Aorta (tissue), 5 donors: ENCODE results near the gene PMM2. TPM values are rescaled to one million over a fixed set of nuclear protein-coding genes. Genes with fewer than 3 reads are reported as not detected.

Source experiments
- ATAC-seq: fragments of 200-7000 bp; cut with Tn5 transposase; one replicate; pipeline ENCODE4 v1.9.1; 2022; ENCODE audit warnings: moderate library complexity; ENCODE audit not compliant: low FRiP score
- DNase-seq, 2 donors: peaks; one replicate each; pipeline ENCODE4 v3.0.0-alpha.2; 2020
- H3K27ac ChIP-seq, 2 donors: one replicate each; pipeline ENCODE4 v1.5.1; 2013; ENCODE audit warnings: low read length in 2 of 2, mild to moderate bottlenecking in 2 of 2, moderate library complexity in 2 of 2, control low read depth in 1 of 2, inconsistent platforms in 1 of 2, low read depth in 1 of 2
- H3K27me3 ChIP-seq, 2 donors: one replicate each; pipeline ENCODE4 v1.6.1; 2013; ENCODE audit warnings: control low read depth in 1 of 2, low read length in 1 of 2, mild to moderate bottlenecking in 1 of 2, moderate library complexity in 1 of 2; ENCODE audit not compliant: insufficient read depth in 2 of 2, control insufficient read depth in 1 of 2
- H3K36me3 ChIP-seq, 2 donors: one replicate each; pipeline ENCODE4 v1.6.1; 2013; ENCODE audit warnings: control low read depth in 1 of 2, low read length in 1 of 2, mild to moderate bottlenecking in 1 of 2; ENCODE audit not compliant: insufficient read depth in 2 of 2, control insufficient read depth in 1 of 2
- H3K4me1 ChIP-seq, 2 donors: one replicate each; pipeline ENCODE4 v1.6.1; 2013; ENCODE audit warnings: low read length in 2 of 2, control low read depth in 1 of 2, mild to moderate bottlenecking in 1 of 2, moderate library complexity in 1 of 2; ENCODE audit not compliant: insufficient read depth in 2 of 2, control insufficient read depth in 1 of 2
- H3K4me3 ChIP-seq, 2 donors: one replicate each; pipeline ENCODE4 v1.5.1; 2013; ENCODE audit warnings: low read length in 2 of 2, control low read depth in 1 of 2, mild to moderate bottlenecking in 1 of 2
- H3K9me3 ChIP-seq: one replicate; pipeline ENCODE4 v1.6.1; 2013; ENCODE audit warnings: mild to moderate bottlenecking, low read length; ENCODE audit not compliant: control insufficient read depth
- whole genome bisulfite sequencing, 2 donors: extraction: QIAGEN DNeasy Blood & Tissue Kit; methylation state at CpG; one replicate each; pipeline ENCODE4 v1.1.7; 2013; 5-methylcytosine and 5-hydroxymethylcytosine counted together
- intact Hi-C, 2 donors: fragments of 100-400 bp; cut with DNase I; formaldehyde crosslinking; loops; one replicate each; pipeline versions ENCODE4 v1.14.2 to v1.15.0; 2022
- polyA plus RNA-seq, 2 donors: library from polyadenylated mRNA; stranded (reverse); fragments of 200-250 nt; gene quantifications; one replicate each; pipeline ENCODE4 v1.2.3, GENCODE V29; 2013
- total RNA-seq, 2 donors: library from RNA; stranded (reverse); fragmentation: NEBNext Ultra II Directional; extraction: Animal tissue kit (Norgen Biotek cat#: 25700); gene quantifications; one replicate each; pipeline ENCODE4 v1.2.1, GENCODE V29; 2021
- donor health status: healthy with polysubstance abuse.
- donor health status: Bipolar disorder and iron deficiency.
- donor health status: DM: no; HTN: no; CAD: no.
- donor health status: DM: no; HTN: no; CAD: no.
- donor health status: DM: yes; HTN: yes; CAD: no.

Gene PMM2
- total and polyA plus RNA-seq, 4 donors = 7.8 to 48.4 (median 31.7) TPM

DNA sequence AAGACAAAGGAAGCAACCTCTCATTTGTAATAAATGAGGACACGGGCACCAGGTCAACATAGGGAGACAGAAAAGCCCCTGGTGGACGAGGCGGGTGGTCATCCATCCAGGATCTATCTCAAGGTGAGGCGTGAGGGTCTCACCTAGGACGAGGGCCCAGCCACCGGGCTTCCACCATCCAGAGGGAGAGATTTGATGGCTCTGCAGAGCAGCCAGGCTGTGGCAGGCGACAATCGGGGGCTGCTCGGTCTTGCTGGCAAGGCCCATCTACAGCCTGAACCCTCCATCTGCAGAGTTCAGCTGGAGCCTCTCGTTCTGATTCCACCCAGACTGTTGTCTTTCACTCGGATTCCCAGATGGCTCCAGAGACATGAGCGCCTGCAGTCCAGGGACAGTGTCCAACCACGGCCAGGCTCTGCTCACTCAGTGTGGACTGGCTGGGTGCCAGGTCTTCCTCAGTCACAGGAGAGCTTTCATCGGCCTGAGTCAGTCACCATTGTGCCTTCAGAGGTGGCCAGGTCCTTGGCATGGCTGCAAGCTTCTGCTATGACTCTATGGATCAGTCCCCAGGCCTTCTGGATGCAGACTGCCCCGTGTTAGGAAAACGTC is 90.4 kb downstream of the PMM2 start:
- WGBS, 2 donors = 74 to 75% methylated on average over 16 of the region's 16 CpGs
- intact Hi-C loops = no loop called here
- H3K9me3 ChIP-seq = no peaks in the 10 kb centered on the region
- H3K4me1 ChIP-seq = no peaks in the 10 kb centered on the region
- H3K4me3 ChIP-seq = no peak overlapping the region
- no peak overlapping the region for H3K27ac ChIP-seq
- H3K36me3 ChIP-seq = peaks cover 0 to 3% of the 10 kb centered on the region in 2 donors
- no peaks in the 10 kb centered on the region for H3K27me3 ChIP-seq
- peak in 1 of 2 donors; percentile 87 for DNase-seq
- ATAC-seq = no peak

DNA sequence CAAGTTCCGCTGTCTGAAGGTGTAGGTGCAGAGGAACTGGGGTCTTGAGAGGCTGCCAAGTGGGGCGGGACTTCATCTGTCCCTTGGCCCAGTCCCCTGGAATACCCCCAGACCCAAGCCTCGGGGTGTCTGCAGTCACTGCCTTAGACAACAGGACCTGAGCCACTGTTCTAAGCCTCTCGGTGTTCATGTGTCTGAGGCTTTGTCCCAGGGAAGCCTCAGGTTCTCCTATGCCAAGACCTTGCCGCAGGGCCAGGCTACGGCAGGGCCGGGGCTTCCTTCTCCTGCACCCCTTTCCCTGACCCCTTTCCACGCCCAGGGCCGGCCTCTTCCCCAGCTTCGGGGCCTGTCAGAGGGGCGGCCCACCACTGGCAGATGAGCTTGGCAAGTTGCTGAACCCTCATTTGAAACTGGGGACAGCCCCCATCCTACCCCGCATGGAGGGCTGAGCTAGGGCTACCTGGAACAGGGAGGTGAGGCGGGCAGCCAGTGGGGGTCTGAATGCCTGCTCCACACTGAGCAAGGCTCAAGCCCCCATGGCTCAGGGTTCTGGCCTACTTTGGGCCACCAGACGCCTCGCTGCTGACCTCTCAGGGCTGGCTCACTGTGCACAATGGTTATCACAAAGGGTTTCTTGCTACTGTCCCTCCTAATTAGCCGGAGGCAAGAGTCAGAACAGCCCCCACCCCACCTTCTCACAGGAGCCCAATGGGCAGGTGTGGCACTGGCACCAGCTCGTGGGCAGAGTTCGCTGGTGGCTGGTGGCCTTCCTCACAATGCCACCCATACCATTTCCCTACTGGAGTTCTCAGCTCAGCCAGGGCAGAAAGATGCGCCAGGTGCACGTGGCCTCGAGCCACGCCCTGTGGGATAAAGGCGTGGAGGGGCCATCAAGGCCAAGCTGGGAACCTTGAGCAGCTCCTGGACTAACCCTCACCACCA is 91.6 kb downstream of the PMM2 start:
- H3K27ac ChIP-seq = no peak overlapping the region
- intact Hi-C loops = no loop called here
- WGBS, 2 donors = 86 to 87% methylated on average over 22 to 23 of the region's 23 CpGs
- no peaks in the 10 kb centered on the region for H3K27me3 ChIP-seq
- ATAC-seq (no peak), DNase-seq (peak in 1 of 2 donors; percentile 59)
- H3K4me3 ChIP-seq = no peak overlapping the region
- peaks cover 0 to 3% of the 10 kb centered on the region in 2 donors for H3K36me3 ChIP-seq
- H3K9me3 ChIP-seq = no peaks in the 10 kb centered on the region
- no peaks in the 10 kb centered on the region for H3K4me1 ChIP-seq

DNA sequence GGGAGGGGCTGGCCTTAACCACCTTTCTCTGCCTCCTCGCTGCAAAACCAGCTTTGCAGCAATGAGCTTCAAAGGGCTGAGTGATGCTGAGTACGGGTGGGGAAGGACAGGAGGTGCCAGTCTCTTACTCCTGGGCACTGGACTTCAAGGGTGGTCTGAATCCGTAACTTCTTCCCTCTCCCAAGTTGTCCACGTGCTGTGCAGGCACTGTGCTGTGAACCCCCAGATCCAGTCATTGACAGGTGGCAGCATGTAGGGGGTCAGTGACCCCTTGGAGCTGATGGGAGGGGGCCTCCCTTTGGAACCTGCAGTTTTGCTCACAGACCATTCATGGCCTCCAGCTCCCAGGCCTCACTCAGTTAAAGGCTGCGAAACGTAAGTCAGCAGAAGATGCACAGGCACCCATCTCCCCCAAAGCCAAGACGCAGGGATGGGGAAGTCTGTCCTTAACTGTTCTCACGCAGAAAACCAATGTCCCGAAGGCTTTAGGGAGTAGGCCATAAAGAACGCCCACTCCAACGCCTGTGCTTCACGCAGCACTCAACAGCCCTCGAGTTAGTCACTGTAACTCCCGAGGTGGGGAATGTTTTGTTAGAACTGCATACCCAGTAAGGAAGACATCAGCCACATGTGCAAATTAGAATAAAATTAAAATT is 92.4 kb downstream of the PMM2 start:
- DNase-seq (peak in 1 of 2 donors; percentile 37), ATAC-seq (no peak)
- H3K36me3 ChIP-seq = peaks cover 0 to 7% of the 10 kb centered on the region in 2 donors
- no peaks in the 10 kb centered on the region for H3K4me1 ChIP-seq
- WGBS, 2 donors = 78 to 79% methylated on average over 14 of the region's 14 CpGs
- intact Hi-C loops = no loop called here
- no peak overlapping the region for H3K4me3 ChIP-seq
- H3K27ac ChIP-seq = no peak overlapping the region
- no peaks in the 10 kb centered on the region for H3K9me3 ChIP-seq
- H3K27me3 ChIP-seq = no peaks in the 10 kb centered on the region

DNA sequence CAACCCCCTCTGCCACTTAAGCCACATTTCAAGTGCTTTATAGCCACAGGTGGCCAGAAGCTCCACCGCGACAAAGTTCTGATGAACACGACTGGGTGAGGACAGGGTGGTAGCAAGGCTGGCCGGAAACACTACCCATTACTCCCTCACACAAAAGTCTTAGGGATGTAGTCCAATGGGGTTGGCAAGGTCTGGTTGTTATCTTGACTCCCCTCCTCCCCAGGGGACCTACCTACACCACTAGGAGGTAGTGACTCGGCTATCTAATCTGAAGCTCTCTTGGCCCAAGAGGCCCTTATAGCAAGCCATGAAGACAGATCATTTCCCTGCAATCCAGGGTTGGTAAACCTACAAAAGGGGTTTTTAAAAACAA is 92.9 kb downstream of the PMM2 start:
- no peak for ATAC-seq
- peaks cover 0 to 9% of the 10 kb centered on the region in 2 donors for H3K36me3 ChIP-seq
- intact Hi-C loops = no loop called here

DNA sequence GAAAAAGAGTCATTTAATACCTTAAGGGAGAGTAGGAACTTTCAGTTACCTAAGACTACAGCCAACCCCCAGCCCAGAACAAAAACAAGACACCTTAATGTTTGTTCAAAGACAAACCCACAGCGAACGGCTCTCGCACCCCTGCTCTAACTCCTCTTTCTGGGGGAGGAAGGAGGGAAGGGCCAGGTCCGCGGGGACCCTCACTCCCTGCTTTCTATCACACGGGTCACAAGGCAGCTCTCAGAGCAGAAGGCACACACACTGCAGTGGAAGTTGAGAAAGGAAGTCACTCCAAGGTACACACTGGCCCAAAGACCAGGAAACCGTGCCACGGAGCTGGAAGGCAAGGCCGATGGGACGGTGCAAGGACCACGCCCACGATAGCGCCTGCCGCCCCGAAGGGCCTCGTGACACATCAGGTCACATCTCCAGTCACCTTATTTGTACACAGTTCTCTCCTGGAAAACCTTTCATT is 94.5 kb downstream of the PMM2 start:
- 64 to 73% methylated on average over 16 of the region's 16 CpGs for WGBS, 2 donors
- Histone ChIP-seq H3K27ac (no peak overlapping the region), H3K27me3 (no peaks in the 10 kb centered on the region), H3K36me3 (peaks cover 0 to 12% of the 10 kb centered on the region in 2 donors), H3K4me3 (no peak overlapping the region), H3K9me3 (no peaks in the 10 kb centered on the region), H3K4me1 (no peaks in the 10 kb centered on the region)
- DNase-seq (peak in 1 of 2 donors; percentile 72), ATAC-seq (peak; percentile 13)
- intact Hi-C loops = no loop called here

More for the DNA sequence above, 92.9 kb downstream of the PMM2 start:
- WGBS, 2 donors = 65 to 71% methylated on average over 5 of the region's 5 CpGs
- H3K27ac ChIP-seq = no peak overlapping the region
- H3K27me3 ChIP-seq = no peaks in the 10 kb centered on the region
- no peak overlapping the region for H3K4me3 ChIP-seq
- no peaks in the 10 kb centered on the region for H3K4me1 ChIP-seq
- peak in 1 of 2 donors; percentile 19 for DNase-seq
- no peaks in the 10 kb centered on the region for H3K9me3 ChIP-seq

DNA sequence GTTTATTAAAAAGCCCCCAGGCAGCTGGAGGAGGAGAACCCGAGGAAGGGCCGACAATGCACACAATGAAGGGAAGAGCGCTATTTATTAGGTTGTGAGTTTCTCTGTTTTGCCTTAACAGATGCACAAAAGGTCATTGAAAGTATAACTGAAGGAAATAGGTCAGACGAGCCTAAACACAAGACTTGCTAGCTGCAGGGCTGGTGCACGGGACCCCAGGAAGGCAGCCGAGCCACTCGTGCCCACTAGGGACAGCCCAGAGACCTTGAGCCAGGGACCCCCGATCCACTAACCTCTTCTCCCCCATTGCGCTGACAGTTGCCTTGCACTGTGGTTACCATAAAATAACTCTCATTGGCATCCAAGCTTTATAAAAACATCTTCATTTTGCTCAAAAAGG is 95.8 kb downstream of the PMM2 start:
- no peaks in the 10 kb centered on the region for H3K4me1 ChIP-seq
- H3K27me3 ChIP-seq = no peaks in the 10 kb centered on the region
- ATAC-seq = no peak
- no peaks in the 10 kb centered on the region for H3K9me3 ChIP-seq
- 78 to 82% methylated on average over 9 of the region's 9 CpGs for WGBS, 2 donors
- no peak overlapping the region for H3K4me3 ChIP-seq
- no peak overlapping the region for H3K27ac ChIP-seq
- DNase-seq = peak in 1 of 2 donors; percentile 59
- intact Hi-C loops = no loop called here
- peaks cover under 1 to 14% of the 10 kb centered on the region in 2 donors for H3K36me3 ChIP-seq

DNA sequence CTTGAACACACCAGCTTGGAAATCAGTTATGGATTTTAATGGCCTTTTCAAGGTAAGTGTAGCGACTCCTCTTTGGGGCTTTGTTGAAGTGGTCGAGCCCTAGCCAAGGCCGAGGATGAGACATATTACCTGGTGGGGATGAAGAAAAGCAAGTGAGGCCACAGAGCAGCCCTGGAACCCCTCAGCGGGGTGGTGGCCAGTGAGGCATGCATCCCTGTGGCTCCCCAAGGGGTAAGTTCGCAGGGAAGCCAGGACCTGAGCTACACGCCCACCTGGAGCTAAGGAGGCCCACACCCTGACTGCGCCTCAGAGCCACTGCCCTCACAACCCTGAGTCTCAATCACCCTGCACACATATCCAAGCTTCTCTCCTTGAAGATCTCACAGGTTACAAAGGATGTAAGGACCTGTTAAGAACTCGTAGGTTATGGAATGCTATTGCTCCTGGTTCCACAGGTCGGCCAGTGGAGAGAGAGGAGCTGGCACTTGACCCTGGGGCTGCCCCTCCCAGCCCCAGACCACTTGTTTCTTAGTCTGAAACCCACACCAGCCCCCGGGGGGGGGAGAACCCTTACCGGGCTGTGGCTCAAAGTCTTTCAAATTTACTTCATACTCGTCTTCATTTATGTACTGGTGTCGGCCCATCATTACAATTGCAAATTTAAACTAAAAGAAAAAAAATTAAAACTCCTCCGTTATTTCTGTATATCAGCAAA is 96.5 kb downstream of the PMM2 start:
- no peaks in the 10 kb centered on the region for H3K27me3 ChIP-seq
- DNase-seq (peak in 1 of 2 donors; percentile 64), ATAC-seq (no peak)
- H3K9me3 ChIP-seq = no peaks in the 10 kb centered on the region
- no peaks in the 10 kb centered on the region for H3K4me1 ChIP-seq
- no peak overlapping the region for H3K4me3 ChIP-seq
- intact Hi-C loops = no loop called here
- 88 to 90% methylated on average over 14 of the region's 14 CpGs for WGBS, 2 donors
- peaks cover 4 to 17% of the 10 kb centered on the region in 2 donors for H3K36me3 ChIP-seq
- no peak overlapping the region for H3K27ac ChIP-seq

DNA sequence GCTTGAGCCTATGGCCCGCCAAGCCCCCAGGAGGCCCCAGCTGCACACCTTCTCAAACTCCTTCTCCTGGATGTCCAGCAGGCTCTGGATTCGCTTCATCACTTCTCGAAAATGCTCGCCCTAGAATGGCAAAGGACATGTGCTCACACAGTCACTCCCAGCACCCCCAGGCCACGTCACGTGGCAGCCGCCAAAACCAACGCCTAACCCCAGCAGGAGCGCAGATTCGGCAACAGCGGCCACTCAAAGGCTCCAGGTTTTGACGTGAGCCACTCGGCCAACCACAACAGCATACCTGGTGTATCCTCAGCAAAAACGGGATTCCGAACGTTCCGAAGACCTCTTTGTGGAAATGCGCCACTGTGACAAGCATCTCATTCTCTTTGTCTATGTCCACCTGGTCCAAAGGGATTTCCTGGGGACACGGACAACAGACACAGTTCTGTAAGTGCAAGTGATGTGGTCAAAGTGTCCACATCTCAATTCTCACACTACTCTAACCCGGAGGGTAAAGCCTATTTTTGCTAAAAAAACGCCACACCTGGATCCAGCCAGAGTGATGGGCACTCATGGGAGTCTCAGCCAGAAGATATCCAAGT is 97.2 kb downstream of the PMM2 start:
- Histone ChIP-seq H3K4me3 (no peak overlapping the region), H3K4me1 (no peaks in the 10 kb centered on the region), H3K27ac (no peak overlapping the region), H3K27me3 (no peaks in the 10 kb centered on the region), H3K36me3 (peaks cover 4 to 20% of the 10 kb centered on the region in 2 donors), H3K9me3 (no peaks in the 10 kb centered on the region)
- ATAC-seq (no peak), DNase-seq (peak in 1 of 2 donors; percentile 65)
- 93% methylated on average over 21 of the region's 21 CpGs for WGBS, 2 donors
- intact Hi-C loops = no loop called here
